Hepatic stellate cell (primary cell): ENCODE data around the gene SETD1B.

ENCODE experiments used
- DNase-seq: peaks from one replicate; pipeline ENCODE4 v3.0.0; 2011; ENCODE audit warnings: low spot score

SETD1B gene

DNA sequence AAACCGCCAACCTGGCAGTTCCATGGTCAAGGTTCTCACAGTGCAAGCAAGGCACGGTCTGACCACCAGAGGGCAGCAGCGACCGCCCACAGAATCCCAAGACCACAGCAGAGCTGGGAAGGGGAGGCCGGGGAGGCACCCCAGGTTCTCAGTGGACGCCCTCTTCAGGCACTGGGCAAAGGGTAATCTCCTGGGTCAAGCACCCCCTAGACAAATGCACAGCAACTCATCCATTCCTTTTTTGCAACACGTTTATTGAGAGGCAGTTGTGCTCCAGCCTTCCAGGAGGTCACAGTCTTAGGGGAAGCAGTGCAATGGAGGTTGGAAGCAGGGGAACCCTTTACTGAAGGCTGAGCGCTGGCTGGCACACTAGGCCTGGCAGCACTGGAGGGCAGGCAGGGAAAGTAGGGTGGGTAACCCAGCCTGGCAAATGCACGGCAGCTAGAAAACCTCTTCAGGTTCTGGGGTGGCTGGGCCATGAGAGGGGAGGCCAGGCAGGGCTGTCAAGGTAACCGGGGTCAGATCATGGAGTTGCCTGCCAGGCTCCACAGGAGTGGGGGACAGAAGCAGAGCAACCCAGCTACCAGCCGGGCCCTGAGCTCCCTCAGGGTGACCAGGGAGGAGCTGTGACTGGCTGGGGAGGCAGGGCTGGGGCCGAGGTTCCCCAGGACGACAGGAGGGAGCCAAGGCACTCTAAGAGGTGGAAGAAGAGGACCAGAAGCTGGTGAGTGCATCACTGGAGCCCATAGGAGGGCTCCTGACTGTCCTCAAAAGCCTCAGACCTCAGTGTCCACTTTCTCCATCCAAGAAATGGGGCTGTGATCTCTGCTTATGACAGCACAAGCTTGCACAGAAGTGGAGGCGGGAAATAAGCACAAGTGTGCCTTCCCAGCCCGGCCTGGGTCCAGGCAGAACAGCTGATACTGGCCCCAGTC lies 8.5 kb upstream of the SETD1B start:
- peak; percentile 85 for DNase-seq

DNA sequence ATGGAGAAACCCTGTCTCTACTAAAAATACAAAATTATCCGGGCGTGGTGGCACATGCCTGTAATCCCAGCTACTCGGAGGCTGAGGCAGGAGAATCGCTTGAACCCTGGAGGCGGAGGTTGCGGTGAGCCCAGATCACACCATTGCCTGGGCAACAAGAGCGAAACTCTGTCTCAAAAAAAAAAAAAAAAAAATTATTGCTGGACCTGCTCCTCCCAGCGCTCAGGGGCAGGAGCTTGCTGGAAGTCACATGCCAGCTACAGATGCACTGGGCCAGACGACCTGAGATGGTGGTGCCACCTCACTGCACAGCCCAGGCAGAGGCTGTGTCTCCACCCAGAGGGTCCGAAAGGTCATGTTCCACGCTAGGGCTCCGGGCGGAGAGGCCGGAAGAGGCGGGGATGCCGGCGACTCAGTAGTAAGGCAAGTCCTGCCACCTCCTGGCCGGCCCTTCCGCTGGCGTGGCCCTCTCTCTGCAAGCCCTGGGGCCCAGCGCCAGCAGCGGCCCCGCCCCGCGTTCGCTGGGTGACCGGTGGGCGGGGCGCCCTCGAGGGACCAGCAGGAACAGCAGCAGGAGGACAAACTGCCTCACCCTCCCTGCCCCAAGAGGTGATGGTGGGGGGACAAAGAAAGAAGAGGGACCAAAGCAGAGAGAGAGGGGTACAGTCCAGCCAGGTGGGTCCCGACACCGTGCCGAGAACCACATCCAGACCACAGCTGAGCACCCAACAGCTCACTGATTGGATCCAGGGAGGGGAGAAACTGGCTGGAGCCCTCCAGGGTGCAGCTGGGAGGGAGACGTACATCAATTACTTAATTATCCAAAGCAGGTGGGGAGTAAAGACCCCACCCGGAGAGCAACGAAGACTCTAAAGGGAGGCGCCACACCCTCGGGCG lies 6.7 kb upstream of the SETD1B start:
- DNase-seq, result peak; percentile 94

DNA sequence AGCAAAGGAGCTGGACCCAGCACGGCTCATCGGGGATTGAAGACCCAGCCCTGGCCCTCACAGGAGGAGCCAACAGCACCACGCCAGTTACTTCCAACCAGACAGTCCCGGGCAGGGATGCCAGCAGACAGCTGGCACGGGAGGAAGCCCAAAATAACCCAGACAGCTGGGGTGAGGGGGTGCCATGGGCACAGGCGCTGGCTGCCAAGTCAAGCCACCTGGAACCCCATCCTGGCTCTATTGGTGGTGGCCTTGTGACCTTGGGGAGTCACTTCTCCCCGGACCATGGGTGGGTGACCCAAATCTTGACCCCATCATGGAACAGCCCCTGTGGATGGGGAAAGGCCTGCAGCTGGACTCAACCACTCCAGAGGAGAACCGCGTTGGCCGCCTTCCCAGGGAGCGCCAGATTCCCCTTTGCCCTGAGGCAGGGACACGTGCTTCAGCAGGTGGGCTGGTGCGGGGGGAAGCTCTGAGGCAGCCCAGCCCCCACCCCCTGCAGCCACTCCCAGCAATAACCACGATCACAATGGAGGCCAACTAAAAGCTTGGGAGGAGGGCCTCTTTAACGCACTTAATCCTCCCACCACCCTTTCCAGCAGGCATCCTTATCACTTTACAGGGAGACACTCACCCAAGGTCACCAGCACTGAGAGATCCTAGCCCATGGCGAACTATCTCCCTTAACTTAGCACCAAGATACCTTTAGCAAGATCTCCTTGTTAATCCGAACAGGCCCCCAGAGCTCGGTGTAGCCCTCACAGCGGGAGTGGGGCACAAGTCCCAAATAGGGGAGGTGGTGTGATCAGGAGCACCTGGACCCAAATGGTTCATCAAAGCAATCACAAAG lies 5.6 kb upstream of the SETD1B start:
- no peak for DNase-seq

DNA sequence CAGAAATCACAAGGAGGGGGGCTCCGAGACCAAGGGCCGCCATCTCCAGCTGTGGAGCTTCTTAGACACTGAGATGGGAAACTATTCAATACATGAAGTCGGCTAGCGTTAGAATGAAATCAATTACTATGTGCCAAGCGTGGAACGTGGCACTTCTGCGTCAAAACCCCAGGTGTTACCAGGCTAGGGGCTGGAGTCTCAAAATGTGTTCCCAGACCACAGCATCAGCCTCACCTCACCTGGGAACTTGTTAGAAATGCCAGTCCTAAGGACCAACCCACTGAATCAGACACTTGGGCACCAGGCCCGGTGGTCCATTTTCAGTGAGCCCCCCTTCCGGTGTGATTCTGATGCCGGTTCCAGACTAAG lies 5.0 kb upstream of the SETD1B start:
- no peak for DNase-seq

DNA sequence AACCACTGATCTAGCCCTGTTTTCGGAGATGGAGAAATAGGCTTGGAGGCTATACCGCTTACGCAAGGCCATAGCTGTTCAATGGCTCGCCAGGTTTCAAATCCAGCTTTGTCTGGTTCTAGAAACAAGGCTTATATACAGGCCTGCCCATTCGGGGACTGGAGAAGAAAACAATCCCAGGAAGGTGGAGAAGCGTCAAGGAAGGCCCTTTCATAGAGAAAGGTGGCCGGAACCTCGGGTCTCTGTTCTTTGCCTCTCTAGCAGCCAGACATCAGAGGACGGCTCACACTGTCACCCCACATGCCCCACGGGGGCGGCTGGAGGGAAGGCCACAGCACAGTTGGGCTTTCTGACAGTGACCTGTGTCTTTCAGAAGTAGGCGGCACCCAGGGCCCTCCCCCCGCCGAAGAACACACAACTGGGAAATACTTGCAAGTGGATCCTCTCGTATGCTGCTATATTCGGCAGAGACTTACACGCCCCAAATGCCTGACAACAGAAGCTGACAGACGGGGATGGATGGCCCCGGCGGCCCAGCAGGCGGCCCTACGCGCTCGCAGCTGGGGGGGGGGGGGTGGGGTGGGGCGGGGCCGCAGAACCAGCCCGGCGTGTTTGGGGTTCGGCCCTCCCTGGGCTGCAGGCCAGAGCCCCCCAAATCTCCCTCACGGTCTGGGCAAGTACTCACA lies 4.5 kb upstream of the SETD1B start:
- peak; percentile 90 for DNase-seq

DNA sequence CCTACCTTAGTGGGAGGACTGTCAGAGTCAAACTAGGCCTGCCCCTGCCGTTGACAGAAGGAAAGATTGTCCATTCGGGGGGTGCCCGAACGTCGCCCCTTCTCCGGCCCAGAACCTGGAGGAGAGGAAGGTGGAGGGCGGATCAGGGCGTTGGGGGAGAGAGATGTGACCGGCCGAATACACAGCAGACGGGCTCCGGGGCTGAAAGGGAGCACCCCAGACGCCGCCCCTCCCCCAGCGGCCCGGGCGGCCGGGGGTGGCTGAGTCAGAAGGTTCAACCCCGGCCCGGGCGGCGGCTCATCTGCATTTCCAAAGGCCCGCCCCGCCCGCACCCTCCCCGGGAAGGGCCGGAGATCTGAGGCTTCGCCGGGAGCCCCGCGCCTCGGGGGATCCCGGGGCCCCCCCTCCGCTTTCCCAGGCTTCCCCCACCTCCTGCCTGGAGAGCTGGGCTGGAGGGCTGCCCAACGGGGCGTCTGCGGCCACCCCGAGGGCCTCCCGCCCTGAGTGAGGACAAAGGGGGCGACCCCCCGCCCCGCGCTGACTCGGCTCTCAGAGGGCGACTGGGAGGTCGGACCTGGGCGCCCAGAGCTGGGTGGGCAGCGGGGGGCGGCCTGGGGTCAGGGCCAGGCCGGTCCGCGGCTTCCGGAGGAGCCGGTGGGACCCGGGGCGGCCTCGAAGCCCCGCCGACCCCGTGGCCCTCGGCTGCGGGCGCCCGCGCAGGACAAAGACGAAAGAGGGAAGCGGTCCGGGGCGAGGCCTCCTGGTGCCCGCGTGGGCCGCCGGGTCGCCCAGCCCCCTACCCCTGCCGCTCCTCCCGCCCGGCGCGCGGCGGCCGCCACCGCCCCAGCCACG lies 3.7 kb upstream of the SETD1B start:
- peak; percentile 97 for DNase-seq

DNA sequence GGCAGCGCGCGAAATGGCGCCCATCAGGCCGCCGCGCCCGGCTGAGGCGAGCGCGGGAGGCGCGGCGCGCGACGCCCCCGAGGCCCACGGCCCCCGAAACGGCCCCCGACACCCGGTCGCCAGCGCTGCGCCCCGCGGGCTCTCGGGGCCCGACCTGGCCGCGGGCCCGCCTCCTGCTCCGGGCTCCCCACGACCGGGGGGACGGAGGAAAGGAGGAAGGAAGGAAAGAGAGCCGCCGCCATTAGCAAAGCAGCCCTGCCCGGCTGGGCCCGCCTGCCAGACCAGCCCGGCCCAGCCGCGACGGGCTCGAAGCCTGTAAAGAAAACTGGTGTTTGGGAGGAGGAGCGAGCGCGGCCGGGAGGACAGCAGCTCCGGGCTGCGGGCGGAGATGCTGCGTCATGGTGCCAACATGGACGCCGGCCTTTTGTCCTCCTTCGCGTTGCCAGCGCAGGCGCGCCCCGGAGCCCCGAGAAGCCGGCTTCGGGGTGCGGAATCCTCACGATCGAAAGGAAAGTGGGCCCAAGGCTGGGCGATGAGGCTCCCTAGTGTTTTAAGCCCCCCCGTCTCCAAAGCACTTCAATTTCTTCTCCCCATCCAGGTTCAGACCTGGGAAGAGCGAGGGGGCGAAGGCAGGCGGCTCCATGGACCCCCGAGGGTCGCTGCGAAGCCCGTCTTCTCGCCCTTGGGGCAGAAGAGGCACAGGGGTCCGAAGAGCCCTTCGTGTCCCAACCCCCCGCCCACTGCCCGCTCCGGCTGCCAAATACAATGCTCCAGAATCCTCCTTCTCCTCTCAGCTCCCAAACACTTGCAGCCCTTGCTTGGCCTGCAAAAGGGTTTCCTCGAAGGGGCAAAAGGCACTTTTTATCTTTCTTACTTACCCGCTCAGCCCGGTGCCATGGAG lies 2.9 kb upstream of the SETD1B start:
- DNase-seq, result peak; percentile 82

DNA sequence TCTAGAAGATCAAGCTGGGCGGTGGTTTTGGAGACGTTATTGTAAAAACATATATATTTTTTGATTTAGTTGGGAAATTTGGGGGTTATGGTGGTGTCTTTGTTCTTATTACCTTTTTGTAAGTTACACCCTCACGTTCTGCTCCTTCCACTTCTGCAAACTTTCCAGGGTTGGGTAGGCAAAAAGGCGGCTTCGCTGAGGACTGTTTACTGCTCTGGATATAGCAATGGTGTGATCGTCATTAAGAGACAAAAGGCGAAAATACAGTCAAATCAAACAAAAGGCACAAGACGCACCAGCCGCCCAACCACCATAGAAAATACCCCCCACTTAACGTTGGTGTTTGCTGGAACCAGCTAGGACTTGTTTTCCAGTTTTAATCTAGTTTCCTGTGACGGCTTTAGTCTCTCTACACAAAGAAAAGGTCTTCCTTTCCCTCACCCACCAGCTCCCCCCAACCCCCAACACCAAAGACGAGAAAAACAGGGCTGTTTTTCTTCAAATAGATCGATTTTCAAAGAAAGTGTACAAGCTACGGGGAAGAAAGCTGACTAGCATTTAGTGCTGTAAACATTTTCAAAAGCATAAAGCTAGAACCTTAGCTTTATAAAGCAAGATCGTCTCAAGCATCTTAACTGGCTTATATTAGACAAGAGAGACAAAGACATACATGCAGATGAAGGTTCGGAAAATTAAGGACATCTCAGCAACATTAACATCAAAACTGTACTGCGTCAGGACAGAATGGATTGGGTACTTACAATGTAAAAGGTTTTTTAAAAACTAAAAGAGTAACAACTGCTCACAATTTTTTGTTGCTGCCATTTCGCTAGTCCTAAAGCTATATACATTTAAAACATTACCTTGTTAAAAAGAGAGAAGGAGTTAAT lies 2.0 kb upstream of the SETD1B start:
- no peak for DNase-seq

DNA sequence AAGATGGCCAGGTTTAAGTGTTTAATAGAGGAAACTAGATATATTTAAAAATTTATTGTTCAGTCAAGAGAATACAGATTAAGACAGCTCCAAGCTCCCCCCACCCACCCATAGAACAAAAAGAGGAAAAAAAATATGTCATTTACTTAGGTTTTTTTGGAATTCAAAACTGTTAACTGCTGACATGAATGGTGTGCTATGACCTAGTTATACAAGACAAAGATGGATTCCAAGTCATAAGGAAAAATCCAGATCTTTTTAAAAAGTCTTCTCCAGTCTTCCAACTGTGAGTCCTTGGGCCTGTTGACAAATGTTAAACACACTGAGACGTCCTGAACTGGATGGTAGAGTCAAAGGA lies 1.3 kb upstream of the SETD1B start:
- no peak for DNase-seq

DNA sequence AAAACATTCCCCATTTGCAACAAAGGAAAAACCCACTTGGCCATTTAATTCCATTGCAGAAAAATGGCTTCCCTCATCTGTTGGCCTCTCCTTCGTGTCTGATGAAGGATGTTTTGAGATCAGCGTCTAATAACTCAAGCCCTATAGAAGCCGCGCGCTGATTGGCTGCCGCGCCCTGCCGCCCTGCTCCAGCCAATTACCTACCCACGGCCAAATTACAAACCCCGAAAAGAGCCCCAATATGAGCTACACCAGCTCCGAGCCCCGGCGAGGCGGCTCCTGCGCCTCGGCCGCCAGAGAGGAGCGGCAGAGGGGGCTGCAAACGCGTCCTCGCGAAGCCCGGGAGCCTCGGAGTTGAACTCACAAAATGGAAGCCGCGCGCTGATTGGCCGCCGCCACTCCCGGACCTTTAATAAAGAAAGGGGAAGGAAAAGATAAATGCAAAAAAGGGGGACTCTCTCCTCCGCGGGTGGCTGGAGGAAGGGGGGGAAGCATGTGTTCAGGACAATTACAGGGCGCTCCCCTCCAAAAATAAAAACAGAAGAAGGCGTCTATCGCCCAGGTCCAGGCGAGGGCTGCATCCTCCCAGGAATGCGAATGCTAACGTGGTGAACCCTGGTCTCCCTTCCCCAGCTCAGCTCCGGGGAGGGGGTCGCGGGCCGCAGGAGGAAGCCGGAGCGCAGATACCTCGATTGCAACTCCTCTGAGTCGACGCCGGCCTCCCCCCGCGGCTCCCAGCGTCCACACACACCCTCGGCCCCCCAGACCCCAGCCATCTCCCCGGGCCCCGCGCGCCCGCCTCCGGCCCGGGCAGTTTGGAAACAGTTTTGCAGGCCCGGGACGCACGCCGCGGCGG lies 738 bp upstream of the SETD1B start:
- DNase-seq, result peak; percentile 97

DNA sequence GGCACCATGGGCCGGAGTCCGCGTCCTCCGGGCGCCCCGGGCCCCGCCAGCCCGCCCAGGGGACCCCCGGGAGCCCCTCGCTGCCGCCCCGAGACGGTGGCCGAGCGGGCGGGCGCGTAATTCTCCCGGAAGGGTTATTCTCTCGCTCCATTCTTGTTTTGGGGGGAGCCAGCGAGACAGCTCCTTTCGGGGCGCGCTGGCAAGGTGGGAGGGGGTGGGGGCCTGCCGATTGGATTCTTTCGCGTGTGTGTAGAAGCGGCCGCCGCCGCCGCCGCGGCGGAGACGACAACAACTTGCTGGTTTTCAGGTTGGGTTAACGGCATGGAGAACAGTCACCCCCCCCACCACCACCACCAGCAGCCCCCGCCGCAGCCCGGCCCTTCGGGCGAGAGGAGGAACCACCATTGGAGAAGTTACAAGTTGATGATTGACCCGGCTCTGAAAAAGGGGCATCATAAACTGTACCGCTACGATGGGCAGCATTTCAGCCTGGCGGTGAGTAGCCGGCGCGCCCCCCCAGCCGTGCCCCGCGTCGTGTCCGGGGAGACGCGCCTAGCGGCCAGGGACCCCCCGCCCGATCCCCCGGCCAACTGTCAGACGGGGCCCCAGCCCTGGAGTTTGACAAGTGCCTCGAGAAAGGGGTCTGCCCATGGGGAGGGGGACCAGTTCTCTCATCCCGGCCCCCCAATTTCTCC lies 755 bp downstream of the SETD1B start:
- DNase-seq, result no peak

DNA sequence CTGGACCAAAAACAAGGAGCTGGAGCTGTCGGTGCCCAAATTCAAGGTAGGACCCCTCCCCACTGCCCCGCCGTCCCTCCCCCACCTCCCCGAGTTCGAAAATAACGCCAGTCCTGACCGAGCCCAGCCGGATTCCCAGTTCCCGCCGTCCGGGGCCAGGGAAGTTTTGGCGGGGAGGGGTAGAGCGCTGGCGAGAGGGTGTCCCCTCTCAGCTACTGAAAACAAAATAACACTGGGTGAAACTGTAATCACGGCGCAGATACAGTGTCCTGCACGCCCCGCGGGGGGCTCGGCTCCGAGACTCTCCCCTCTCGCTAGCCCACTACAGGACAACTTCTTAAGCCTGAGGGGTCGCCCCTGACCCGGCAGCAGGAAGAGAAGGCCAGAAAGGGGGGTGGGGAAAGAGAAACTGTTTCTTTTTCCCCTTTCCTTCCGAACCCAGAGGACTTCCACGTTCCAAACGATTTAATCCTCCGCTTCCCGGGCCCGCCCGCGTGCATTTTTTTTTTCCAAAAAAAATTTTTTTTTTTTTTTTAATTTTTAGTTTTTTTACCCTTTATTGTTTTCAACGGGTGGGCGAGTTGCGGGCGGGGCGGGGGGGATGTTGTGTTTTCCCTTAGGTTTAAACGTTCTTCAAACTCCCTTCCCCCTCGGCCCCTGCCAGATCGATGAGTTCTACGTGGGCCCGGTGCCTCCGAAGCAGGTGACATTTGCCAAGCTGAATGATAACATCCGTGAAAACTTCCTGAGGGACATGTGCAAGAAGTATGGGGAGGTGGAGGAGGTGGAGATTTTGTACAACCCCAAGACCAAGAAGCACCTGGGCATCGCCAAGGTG lies 1.6 kb downstream of the SETD1B start:
- no peak for DNase-seq

DNA sequence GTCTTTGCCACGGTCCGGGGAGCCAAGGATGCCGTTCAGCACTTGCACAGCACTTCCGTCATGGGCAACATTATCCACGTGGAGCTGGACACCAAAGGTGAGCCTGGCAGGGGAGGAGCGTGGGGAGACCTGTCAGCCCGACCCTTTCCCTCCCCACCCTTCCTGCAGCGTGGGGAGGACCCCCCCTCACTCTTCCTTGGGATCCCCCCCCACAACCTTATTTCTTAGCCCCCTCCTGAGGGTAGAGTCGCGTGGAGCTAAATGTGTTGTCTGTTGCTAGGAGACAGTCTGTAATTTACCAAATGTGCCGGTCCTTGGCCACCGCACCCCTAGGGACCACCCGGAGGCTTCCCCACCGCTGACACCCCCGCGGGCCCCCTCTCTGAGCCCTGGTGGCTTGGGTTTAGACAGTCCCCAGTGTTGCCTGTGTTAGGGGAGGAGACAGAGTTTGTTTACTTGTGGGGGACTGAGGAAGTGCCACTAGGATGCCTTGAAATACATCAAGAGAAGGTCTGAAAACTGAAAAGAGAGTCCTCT lies 2.3 kb downstream of the SETD1B start:
- no peak for DNase-seq

DNA sequence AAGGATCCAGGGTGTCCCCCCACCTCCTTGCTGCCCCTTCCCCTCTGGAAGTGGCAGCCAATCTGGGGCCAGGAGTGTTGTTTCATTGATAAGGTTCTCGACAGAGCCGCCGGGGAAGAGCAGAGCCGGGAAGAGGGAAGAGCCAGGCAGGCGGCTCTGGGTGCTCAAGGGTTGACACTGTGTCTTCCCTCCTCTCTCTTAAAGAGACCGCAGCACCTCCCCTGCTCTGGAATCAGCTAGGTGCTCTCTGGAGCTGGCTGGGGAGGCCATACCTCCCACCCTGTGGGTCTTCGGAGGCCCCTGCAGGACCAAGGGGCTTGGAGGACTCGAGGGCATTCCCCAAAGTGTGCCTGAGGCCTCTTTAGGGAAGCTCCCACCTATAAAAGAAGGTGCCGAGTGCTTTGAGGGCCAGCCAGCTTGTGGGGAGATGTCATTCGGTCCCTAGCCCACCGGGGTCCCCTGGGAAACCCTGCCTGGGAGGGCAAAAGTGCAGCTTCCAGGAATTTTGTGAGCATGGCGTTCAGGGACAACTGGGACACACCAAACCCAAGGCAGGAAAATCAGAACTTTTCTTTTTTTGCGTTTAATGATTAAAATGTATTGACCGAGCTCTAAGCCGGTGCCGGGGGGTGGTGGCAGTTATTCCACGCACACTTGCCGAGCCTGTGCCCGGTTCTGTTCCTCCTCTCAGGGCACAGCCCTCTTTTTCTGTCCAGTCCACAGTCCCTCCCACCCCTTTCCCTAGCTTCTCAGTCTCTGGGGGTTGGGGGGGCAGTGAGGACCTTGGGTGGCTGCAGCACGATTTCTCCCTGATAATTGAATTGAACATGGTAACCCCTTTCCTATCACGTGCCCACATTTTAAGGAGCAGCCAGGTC lies 3.0 kb downstream of the SETD1B start:
- no peak for DNase-seq
